Neutrophil (primary cell): ENCODE measurements around the gene TAF13.

Experiments
- H3K27ac ChIP-seq: fragments of 200-600 bp; sonication (generic); 2 replicates; pipeline ENCODE4 v1.5.1; 2016; ENCODE audit warnings: mild to moderate bottlenecking, moderate library complexity
- H3K27me3 ChIP-seq: fragments of 200-600 bp; sonication (generic); 2 replicates; pipeline ENCODE4 v1.6.0; 2016; ENCODE audit warnings: mild to moderate bottlenecking
- H3K36me3 ChIP-seq: fragments of 200-600 bp; sonication (generic); 2 replicates; pipeline ENCODE4 v1.5.1; 2017
- H3K4me1 ChIP-seq, 2 experiments: fragments of 200-600 bp in 1 of 2; sonication (generic) in 1 of 2; 1 replicate in 1 of 2; 2 replicates in 1 of 2; pipeline versions ENCODE4 v1.5.1 to v1.6.1; 2013 to 2016; ENCODE audit warnings: low read depth in 1 of 2, low read length in 1 of 2, mild to moderate bottlenecking in 1 of 2, moderate library complexity in 1 of 2; ENCODE audit not compliant: control insufficient read depth in 1 of 2, insufficient read depth in 1 of 2
- H3K4me3 ChIP-seq, 2 experiments: fragments of 200-600 bp in 1 of 2; sonication (generic) in 1 of 2; 1 replicate in 1 of 2; 2 replicates in 1 of 2; pipeline ENCODE4 v1.5.1; 2013 to 2016; ENCODE audit warnings: low read depth in 1 of 2, low read length in 1 of 2, mild to moderate bottlenecking in 1 of 2, moderate library complexity in 1 of 2
- H3K9me3 ChIP-seq: fragments of 200-600 bp; sonication (generic); 2 replicates; pipeline ENCODE4 v1.5.1; 2016
- TF ChIP-seq, protein P1 (sequence below): fragments of 200-600 bp; sonication (generic); IDR thresholded peaks from 2 replicates; pipeline ENCODE4 v1.5.1; 2016; ENCODE audit warnings: antibody characterized with exemption

The TAF13 gene

GRCh38 chr1:109050228-109050995, 25.4 kb downstream of the TAF13 start:
- TF ChIP-seq, protein P1, sequence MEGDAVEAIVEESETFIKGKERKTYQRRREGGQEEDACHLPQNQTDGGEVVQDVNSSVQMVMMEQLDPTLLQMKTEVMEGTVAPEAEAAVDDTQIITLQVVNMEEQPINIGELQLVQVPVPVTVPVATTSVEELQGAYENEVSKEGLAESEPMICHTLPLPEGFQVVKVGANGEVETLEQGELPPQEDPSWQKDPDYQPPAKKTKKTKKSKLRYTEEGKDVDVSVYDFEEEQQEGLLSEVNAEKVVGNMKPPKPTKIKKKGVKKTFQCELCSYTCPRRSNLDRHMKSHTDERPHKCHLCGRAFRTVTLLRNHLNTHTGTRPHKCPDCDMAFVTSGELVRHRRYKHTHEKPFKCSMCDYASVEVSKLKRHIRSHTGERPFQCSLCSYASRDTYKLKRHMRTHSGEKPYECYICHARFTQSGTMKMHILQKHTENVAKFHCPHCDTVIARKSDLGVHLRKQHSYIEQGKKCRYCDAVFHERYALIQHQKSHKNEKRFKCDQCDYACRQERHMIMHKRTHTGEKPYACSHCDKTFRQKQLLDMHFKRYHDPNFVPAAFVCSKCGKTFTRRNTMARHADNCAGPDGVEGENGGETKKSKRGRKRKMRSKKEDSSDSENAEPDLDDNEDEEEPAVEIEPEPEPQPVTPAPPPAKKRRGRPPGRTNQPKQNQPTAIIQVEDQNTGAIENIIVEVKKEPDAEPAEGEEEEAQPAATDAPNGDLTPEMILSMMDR: no peak
- H3K27me3 ChIP-seq: peaks cover 18% of the 10 kb centered on the region
- no peak overlapping the region for H3K4me3 ChIP-seq
- no peaks in the 10 kb centered on the region for H3K36me3 ChIP-seq
- H3K4me1 ChIP-seq: no peaks in the 10 kb centered on the region
- H3K9me3 ChIP-seq: no peaks in the 10 kb centered on the region
- no peak overlapping the region for H3K27ac ChIP-seq

- Histone ChIP-seq H3K27me3 (peaks cover 21% of the 10 kb centered on the region), H3K4me1 (no peaks in the 10 kb centered on the region), H3K9me3 (no peaks in the 10 kb centered on the region), H3K36me3 (no peaks in the 10 kb centered on the region), H3K4me3 (no peak overlapping the region), H3K27ac (no peak overlapping the region)
- TF ChIP-seq, protein P1: no peak
Measured at GRCh38 chr1:109048335-109048734, 27.5 kb downstream of the TAF13 start.

GRCh38 chr1:109047339-109047738, 28.5 kb downstream of the TAF13 start:
- no peaks in the 10 kb centered on the region for H3K36me3 ChIP-seq
- peaks cover 4% of the 10 kb centered on the region in 2 experiments for H3K4me1 ChIP-seq
- no peaks in the 10 kb centered on the region for H3K9me3 ChIP-seq
- TF ChIP-seq, protein P1: no peak
- H3K27me3 ChIP-seq: peaks cover 21% of the 10 kb centered on the region
- no peak overlapping the region for H3K27ac ChIP-seq
- H3K4me3 ChIP-seq: no peak overlapping the region

DNA sequence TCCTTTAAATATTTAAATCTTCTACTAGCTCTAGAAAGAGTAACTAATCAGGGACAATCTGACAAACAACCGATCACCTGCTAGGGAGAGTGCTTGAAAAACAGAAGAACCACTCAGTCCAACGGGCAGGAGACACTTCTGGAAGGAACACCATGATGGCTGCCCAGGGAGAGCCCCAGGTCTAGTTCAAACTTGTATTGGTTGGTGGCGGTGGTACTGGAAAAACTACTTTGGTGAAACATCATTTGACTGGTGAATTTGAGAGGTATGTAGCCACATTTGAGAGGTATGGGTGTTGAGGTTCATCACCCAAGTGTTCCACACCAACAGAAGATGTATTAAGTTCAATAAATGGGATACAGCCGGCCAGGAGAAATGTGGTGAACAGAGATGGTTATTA, 29.1 kb downstream of the TAF13 start:
- Histone ChIP-seq H3K9me3 (no peaks in the 10 kb centered on the region), H3K4me1 (peaks cover 5 to 6% of the 10 kb centered on the region in 2 experiments), H3K4me3 (no peak overlapping the region), H3K36me3 (no peaks in the 10 kb centered on the region), H3K27ac (no peak overlapping the region), H3K27me3 (peaks cover 19% of the 10 kb centered on the region)
- TF ChIP-seq, protein P1: no peak

DNA sequence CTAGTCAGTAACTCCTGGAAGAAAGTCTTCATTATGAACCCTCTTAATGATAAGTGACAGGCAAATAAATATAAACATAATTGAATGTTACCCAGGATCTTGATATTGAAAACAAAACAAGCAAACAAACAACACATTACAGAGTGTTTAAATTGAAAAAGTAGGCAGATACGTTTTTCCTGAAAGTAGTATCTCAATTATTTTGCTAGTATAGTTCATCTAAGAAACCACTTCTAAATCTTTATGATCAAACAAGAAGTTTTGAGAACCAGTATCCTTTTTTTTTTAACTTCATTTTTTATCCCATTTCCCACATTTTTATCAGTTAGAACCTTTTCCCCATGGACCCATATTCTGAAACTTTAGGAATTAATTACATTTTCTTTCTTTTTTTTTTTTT, 30.2 kb downstream of the TAF13 start:
- H3K4me1 ChIP-seq: peaks cover 13 to 16% of the 10 kb centered on the region in 2 experiments
- no peaks in the 10 kb centered on the region for H3K9me3 ChIP-seq
- TF ChIP-seq, protein P1: no peak
- no peaks in the 10 kb centered on the region for H3K36me3 ChIP-seq
- H3K27ac ChIP-seq: no peak overlapping the region
- H3K27me3 ChIP-seq: peaks cover 17% of the 10 kb centered on the region
- H3K4me3 ChIP-seq: no peak overlapping the region
